Dendritic cell treated with granulocyte-macrophage colony-stimulating factor and Interleukin-4, amounts not matched to agents 40 ng/mL and 50 ng/mL, for 4 days (primary cell): Measurements from ENCODE around the gene GLOD4.
"Not testable (repeated sequence)": the region's sequence is repeated elsewhere in the genome, so short reads cannot be mapped to it uniquely, and the experiment has no call there.

Source experiments
- H3K27ac Mint-ChIP-seq: one replicate; pipeline ENCODE4 v1.8.0; 2022; ENCODE audit warnings: mild to moderate bottlenecking, mixed read lengths
- H3K27me3 Mint-ChIP-seq: one replicate; pipeline ENCODE4 v1.8.0; 2022; ENCODE audit warnings: mild to moderate bottlenecking, mixed read lengths
- H3K36me3 Mint-ChIP-seq: one replicate; pipeline ENCODE4 v1.8.0; 2022; ENCODE audit warnings: low read depth, mixed read lengths
- H3K4me1 Mint-ChIP-seq: one replicate; pipeline ENCODE4 v1.8.0; 2022; ENCODE audit warnings: low read depth, mixed read lengths
- H3K4me3 Mint-ChIP-seq: one replicate; pipeline ENCODE4 v1.8.0; 2022; ENCODE audit warnings: mild to moderate bottlenecking, moderate library complexity, mixed read lengths
- H3K9me3 Mint-ChIP-seq: one replicate; pipeline ENCODE4 v1.8.0; 2022; ENCODE audit warnings: mixed read lengths
- intact Hi-C: fragments of 100-400 bp; cut with micrococcal nuclease; formaldehyde crosslinking; loops from one replicate; pipeline ENCODE4 v1.15.0; 2022

The GLOD4 gene

DNA sequence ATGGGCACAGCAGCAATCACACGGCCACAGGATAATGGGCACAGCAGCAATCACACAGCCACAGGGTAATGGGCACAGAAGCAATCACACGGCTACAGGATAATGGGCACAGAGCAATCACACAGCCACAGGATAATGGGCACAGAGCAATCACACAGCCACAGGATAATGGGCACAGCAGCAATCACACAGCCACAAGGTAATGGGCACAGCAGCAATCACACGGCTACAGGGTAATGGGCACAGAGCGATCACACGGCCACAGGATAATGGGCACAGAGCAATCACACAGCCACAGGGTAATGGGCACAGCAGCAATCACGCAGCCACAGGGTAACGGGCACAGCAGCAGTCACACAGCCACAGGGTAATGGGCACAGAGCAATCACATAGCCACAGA is 32.7 kb downstream of the GLOD4 start:
- H3K4me3 Mint-ChIP-seq, H3K9me3 Mint-ChIP-seq, H3K27ac Mint-ChIP-seq, H3K27me3 Mint-ChIP-seq, intact Hi-C loops: not testable (repeated sequence)
- peaks cover 48% of the 10 kb centered on the region for H3K36me3 Mint-ChIP-seq
- H3K4me1 Mint-ChIP-seq: peaks cover 38% of the 10 kb centered on the region

DNA sequence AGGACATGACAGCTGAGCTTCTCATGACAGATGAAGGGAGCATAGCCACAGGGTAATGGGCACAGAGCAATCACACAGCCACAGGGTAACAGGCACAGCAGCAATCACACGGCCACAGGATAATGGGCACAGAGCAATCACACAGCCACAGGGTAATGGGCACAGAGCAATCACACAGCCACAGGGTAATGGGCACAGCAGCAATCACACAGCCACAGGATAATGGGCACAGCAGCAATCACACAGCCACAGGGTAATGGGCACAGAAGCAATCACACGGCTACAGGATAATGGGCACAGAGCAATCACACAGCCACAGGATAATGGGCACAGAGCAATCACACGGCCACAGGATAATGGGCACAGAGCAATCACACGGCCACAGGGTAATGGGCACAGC is 33.5 kb downstream of the GLOD4 start:
- H3K27ac Mint-ChIP-seq, intact Hi-C loops, H3K27me3 Mint-ChIP-seq, H3K9me3 Mint-ChIP-seq, H3K4me3 Mint-ChIP-seq: not testable (repeated sequence)
- Mint-ChIP-seq H3K4me1 (peaks cover 38% of the 10 kb centered on the region), H3K36me3 (peaks cover 56% of the 10 kb centered on the region)

DNA sequence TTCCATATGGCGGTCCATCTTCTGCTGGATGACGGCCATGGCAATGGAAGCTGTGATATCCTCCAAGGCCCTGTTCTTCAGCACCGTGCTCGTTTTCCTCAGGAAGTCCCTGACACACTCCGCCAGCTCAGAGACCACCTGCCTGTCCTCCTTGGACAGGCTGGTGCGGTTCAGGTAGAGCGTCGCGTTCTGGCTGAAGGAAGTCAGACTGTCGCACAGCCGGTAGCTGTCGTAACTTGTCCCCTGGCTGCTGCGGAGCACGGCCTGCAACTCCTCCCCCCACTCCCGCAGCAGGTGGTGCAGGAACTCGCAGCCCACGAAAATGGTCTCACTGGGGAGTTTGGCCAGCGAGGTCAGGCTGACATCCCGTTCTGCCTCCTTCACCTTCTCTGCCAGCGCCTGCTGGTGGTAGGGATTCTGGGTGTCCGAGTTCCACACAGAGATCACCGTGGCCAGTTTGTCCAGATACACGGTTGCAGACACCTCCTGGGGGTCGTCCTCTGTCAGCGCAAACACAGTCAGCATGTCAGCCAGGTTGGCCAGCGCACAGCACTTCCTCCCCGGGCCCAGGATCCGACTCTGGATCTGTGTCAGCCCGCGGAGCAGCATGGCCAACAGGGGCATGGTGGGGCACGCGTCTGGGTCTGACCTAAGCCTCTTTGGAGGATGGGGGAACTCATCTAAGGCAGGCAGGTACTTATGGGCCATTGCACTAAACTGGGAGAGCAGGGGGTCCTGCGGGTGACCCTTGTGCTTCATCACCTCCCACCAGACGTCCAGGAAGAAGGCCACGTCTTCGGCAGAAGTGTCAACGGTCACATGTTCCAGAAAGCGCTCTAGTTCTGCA is 35.1 kb downstream of the GLOD4 start:
- Mint-ChIP-seq H3K4me1 (peaks cover 31% of the 10 kb centered on the region), H3K9me3 (no peaks in the 10 kb centered on the region), H3K27me3 (no peaks in the 10 kb centered on the region), H3K4me3 (no peak overlapping the region), H3K36me3 (peaks cover 66% of the 10 kb centered on the region), H3K27ac (no peak overlapping the region)
- intact Hi-C loops: no loop called here

DNA sequence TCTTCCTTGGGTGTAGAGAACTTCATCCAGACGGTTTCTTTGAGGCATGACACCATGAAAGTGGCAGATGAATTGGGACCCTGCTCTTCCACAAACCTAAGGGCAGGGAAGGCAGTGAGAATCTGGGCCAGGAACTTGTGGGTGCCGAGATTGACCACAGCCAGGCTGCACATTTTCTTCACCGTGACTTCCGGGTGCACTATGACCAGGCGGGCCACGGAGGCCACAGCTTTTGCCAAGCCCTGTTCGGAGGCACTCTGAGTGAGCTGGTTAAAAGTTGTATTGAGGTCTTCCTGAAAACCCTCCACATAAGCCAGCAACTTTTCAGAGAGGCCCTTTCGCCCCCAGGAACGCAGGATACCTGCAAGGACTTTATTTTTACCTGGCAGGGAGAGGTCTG is 35.9 kb downstream of the GLOD4 start:
- Mint-ChIP-seq H3K4me1 (peaks cover 29% of the 10 kb centered on the region), H3K4me3 (no peak overlapping the region), H3K27me3 (peaks cover 1% of the 10 kb centered on the region), H3K9me3 (no peaks in the 10 kb centered on the region), H3K36me3 (peaks cover 69% of the 10 kb centered on the region), H3K27ac (no peak overlapping the region)
- intact Hi-C loops: no loop called here

DNA sequence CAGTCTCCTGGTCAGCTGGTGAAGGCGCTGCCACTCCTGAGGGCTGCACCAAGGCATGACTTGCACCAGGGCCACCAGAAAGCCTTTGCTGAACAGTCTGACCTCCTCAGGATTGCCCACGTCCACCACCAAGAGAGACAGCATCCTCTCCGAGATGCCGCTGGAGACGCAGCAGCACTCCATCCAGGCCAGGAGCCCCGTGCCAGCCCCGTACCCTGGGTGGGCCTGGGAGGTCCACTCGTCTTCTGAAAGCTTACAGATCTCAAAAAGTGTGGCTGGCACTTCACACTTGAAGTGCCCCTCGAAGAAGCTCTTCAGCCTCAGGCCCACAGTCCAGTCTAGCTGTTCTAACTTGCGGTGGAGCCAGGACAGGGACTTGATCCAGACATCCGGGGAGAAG is 36.7 kb downstream of the GLOD4 start:
- Mint-ChIP-seq H3K4me1 (peaks cover 29% of the 10 kb centered on the region), H3K36me3 (peaks cover 73% of the 10 kb centered on the region), H3K9me3 (no peaks in the 10 kb centered on the region), H3K4me3 (no peak overlapping the region), H3K27me3 (peaks cover 2% of the 10 kb centered on the region), H3K27ac (no peak overlapping the region)
- intact Hi-C loops: no loop called here

DNA sequence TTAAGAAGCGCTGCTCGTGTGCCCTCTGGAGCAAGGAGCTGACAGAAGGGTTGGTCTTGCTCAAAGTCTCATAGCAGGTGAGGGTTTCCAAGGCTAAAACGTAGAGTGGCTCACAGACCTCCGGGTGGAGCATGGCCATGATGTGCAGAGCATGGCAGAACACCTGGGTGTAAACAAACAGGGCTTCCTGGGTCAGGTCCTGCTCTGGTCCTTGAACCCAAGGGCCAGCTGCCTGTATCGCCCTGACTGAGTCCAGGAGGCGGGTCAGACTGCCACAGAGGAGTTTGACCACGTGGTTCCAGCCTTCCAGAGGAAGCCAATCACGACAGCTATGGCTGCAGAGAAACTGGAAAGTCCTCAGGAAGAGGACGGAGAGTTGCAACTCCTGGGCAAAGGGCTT is 37.1 kb downstream of the GLOD4 start:
- Mint-ChIP-seq H3K27me3 (peaks cover 2% of the 10 kb centered on the region), H3K9me3 (no peaks in the 10 kb centered on the region), H3K27ac (no peak overlapping the region), H3K4me1 (peaks cover 28% of the 10 kb centered on the region), H3K36me3 (peaks cover 73% of the 10 kb centered on the region), H3K4me3 (no peak overlapping the region)
- intact Hi-C loops: no loop called here

DNA sequence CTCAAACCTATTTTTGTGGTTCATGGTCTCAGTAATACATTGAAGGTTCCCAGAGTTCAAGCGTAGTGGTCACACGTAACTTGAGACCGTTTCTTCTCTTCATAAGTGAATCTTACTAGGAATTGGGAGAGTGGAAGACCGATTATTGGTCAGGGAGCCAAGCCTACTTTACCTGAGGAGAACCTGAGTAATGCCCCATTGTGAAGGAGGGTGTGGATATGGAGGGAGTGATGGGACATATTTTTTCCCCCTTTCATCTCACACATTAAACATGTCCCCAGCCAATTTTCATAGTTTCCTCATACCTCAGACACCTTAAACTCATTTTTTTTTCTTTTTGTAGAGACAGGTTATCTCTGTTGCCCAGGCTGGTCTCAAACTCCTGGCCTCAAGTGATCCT is 38.9 kb downstream of the GLOD4 start:
- Mint-ChIP-seq H3K4me1 (peaks cover 15% of the 10 kb centered on the region), H3K36me3 (peaks cover 68% of the 10 kb centered on the region), H3K9me3 (no peaks in the 10 kb centered on the region), H3K4me3 (no peak overlapping the region), H3K27ac (no peak overlapping the region), H3K27me3 (peaks cover 2% of the 10 kb centered on the region)
- intact Hi-C loops: no loop called here

DNA sequence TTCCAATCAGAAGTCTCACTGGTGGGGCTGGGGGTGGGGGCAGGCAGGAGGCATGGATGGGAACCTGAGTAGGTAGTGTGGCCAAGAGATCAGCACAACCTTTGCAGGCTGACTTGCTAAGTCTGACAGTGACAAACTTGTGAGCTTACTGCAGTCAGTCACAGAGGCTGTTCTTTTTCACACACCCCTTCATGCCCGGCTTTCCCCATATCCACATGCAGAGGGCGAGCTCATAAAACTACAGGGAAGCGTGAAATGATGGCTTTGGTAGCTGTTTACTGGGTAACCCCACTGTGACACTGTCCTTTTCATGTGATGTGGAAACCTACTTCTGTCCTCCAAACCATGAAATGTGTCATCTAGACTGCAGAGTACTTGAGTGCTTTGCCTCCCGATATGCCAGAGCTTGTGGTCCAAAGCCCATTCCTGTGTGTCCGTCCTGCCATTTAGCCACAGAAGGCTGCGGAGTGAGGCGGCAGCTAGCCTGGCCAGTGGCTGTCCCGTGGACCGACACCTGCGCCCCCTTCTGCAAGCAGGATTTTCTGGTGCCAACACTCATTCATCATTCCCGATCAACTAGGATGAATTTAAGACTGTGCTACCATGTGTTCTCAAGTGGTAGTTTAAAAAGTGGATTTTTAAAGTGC is 39.8 kb downstream of the GLOD4 start:
- no peak overlapping the region for H3K27ac Mint-ChIP-seq
- no peak overlapping the region for H3K4me3 Mint-ChIP-seq
- peaks cover 15% of the 10 kb centered on the region for H3K4me1 Mint-ChIP-seq
- intact Hi-C loops: no loop called here
- peaks cover 59% of the 10 kb centered on the region for H3K36me3 Mint-ChIP-seq
- no peaks in the 10 kb centered on the region for H3K9me3 Mint-ChIP-seq
- H3K27me3 Mint-ChIP-seq: peaks cover 2% of the 10 kb centered on the region

DNA sequence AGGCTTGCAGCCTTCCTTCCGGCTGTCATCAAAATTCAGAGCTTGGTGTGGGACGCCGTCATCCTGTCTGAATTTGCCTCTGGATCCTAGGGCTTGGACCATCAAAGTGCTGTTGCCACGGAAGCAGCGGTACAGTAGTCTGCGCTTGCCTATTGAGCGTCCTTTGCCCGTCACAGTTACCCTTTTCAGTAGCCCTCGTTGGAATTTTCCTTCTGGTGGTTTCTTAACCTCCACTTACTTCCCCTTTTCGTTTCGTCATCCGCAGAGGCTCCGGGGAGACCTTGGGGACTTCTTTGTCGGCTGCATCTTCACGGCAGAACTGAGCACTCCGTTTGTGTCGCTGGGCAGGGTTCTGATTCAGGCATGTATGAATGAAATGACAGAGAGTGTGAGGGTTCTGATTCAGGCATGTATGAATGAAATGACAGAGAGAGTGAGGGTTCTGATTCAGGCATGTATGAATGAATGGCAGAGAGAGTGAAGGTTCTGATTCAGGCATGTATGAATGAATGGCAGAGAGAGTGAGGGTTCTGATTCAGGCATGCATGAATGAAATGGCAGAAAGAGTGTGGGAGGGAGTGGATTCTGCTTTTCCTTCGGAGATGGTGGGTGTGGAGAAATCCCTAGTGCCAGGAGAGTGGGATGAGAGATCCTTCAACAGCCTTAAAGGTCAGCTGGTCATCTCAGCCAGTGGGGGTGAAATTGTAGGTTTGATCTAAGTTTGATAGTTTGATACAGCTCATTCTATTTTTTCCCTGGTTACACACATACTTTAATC is 41.7 kb downstream of the GLOD4 start:
- no peaks in the 10 kb centered on the region for H3K9me3 Mint-ChIP-seq
- H3K27ac Mint-ChIP-seq: peak overlapping the region; percentile 80
- H3K27me3 Mint-ChIP-seq: peaks cover 2% of the 10 kb centered on the region
- peak overlapping the region; percentile 50 for H3K4me3 Mint-ChIP-seq
- intact Hi-C loops: loop anchor here (1.0 kb wide), 1 partner anchor 25 kb away; no protein-coding TSS in a partner anchor
- peaks cover 41% of the 10 kb centered on the region for H3K36me3 Mint-ChIP-seq
- H3K4me1 Mint-ChIP-seq: peaks cover 15% of the 10 kb centered on the region

DNA sequence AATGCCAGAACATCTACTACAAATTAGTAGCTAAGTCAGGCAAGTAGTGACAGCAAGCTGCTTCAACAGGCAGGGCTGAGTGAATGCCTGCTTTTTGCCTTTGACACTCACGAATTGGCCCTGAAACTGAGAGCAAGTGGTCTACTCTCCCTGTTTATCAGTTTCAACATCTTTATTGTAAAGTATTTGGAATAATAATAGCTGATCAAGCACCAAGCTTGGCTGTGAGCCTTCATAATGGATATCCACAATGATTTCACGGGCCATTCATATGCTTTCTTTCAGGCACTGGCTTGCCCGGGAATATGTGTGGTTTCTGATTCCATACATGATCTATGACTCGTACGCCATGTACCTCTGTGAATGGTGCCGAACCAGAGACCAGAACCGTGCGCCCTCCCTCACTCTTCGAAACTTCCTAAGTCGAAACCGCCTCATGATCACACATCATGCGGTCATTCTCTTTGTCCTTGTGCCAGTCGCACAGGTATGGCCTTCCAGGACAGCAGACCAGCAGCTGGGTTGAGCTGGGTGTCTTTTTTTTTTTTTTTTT is 44.4 kb downstream of the GLOD4 start:
- intact Hi-C loops: no loop called here
- peaks cover 13% of the 10 kb centered on the region for H3K36me3 Mint-ChIP-seq

DNA sequence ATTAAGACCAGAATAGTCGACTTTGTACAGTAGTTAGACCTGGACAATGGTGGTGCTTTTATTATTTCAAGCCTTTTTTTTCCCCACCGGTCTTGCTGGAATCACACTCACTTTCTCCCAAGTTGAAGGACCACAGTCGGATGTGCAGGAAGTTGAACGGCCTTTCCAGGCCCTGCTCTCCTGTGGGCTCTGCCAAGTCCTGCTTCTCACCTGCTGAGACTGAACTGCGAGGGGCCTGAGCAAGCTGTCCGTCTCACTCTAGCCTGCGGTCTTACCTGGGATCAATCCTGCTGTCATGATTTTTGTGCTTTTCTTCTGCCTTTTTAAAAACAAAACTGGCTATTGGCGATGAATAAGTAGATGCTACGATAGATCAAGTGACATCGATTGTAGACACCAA is 48.3 kb downstream of the GLOD4 start:
- H3K4me1 Mint-ChIP-seq: peaks cover 12% of the 10 kb centered on the region
- H3K27me3 Mint-ChIP-seq: peaks cover 42% of the 10 kb centered on the region
- H3K9me3 Mint-ChIP-seq: no peaks in the 10 kb centered on the region
- intact Hi-C loops: no loop called here
- no peak overlapping the region for H3K27ac Mint-ChIP-seq
- H3K4me3 Mint-ChIP-seq: no peak overlapping the region
- H3K36me3 Mint-ChIP-seq: no peaks in the 10 kb centered on the region

More for the DNA sequence above, 44.4 kb downstream of the GLOD4 start:
- peaks cover 27% of the 10 kb centered on the region for H3K4me1 Mint-ChIP-seq
- no peak overlapping the region for H3K27ac Mint-ChIP-seq
- H3K9me3 Mint-ChIP-seq: no peaks in the 10 kb centered on the region
- H3K27me3 Mint-ChIP-seq: peaks cover 23% of the 10 kb centered on the region
- no peak overlapping the region for H3K4me3 Mint-ChIP-seq

DNA sequence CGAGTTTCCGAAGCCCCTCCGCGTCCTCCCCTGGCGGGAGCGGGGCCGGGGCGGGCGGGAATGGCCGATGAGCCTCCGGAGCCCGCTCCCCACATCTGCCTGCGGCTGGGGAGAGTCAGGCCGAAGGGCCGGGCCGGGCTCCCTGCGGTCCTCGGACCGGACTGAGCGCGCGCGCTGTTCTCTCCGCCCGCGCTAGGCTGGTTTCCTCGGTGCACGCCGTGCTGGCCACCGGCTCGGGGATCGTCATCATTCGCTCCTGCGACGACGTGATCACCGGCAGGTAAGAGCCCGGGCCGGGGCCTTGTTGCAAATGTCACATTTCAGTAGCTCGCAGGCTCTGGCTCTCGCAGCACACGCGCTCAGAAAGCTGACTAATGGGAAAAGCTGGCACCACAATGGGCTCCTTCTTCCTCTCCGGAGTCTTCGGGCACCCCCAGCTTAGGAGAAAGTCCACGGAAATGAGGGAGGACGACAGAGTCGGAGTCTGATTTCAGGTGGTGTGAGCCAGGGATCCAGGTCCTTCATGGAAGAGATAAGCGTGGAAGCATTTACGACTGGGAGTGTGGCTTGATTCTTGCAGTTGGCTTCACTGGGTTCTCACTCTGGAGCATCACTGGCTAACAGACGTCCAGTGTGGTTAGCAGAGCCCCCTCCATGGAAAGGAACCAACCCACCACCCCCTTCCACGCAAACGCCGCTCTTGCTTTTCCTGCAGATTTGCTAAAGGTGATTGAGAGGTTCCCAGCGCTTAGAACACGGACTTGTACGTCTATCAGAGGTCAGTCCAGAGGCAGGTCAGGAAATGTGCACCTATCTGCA is 49.0 kb downstream of the GLOD4 start:
- intact Hi-C loops: no loop called here
- no peak overlapping the region for H3K27ac Mint-ChIP-seq
- no peaks in the 10 kb centered on the region for H3K9me3 Mint-ChIP-seq
- H3K36me3 Mint-ChIP-seq: no peaks in the 10 kb centered on the region
- H3K27me3 Mint-ChIP-seq: peaks cover 44% of the 10 kb centered on the region
- peak overlapping the region; percentile 81 for H3K4me3 Mint-ChIP-seq
- H3K4me1 Mint-ChIP-seq: peaks cover 12% of the 10 kb centered on the region
